ENCODE measurements around the gene PPP4R2.
"Not testable (repeated sequence)": the region's sequence is repeated elsewhere in the genome, so short reads cannot be mapped to it uniquely, and the experiment has no call there.

Gene PPP4R2

DNA sequence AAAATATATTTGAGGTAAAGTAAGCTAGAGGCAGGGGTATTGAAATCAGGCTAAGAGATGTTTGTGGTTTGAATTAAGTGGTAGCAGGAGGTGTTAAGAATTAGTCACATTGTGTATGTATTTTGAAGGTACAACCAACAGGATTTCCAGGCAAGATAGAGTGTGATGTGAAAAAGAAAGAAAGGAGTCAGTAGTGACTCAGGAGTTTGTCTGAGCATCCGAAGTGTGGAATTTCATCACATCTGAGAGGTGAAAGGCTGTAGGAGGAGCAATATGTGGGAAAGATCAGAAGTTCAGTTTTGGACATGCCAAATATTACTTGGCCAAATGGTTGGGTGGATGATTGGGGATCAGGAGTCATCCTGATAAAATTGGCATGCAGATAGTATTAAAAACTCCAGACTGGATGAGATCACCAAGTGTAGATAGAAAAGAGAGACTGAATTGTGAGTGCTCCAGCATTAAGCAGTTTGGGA, 32.7 kb downstream of the PPP4R2 start:
- no peak for DNase-seq

DNA sequence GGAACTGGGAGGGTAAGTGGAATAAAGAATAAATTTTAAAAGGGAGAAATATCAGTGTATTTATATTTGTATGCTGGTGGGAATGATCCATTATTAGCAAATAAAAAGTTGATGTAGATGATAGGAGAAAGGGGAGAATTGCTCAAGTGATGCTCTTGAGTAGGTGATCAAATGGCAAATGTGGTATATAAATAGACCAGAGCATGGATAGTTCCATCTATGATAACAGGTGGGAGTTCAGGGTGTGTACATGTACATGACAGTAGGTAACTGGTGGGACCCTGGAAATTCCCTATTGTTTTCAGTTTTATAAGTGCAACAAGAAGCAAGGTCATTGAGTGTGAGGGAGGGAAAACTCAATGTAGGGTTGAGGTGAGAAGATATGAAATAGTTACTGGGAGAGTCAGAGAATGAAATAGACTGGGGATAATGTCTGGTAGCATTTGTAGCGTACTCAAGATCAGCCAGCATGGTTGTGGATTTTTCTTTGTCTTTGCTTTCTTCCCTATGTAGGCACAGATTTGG, 33.5 kb downstream of the PPP4R2 start:
- DNase-seq, result no peak

DNA sequence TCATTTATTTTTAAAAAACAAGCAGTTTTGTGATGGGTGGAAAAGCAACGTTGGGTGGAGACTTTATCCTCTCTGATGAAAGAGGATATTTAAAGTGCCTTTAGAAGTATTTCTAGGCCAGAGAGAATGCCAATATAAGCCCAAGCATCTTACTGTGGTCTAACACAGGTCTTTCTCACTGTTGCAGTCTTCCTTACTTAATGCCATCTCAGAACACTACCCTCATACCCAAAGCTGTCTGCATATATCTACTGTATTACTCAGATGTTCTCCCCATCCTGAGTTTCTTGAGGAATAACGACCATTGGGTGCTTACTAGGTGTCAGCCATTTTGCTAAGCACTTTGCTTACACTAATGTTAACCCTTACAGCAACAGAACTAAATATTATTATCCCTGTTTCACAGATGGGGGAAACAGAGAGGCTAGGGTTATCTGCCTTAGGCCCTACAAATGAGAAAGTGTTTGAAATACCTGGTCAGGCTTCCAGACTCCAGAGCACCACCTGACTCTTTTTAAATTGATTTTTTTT, 35.0 kb downstream of the PPP4R2 start:
- DNase-seq, result no peak

DNA sequence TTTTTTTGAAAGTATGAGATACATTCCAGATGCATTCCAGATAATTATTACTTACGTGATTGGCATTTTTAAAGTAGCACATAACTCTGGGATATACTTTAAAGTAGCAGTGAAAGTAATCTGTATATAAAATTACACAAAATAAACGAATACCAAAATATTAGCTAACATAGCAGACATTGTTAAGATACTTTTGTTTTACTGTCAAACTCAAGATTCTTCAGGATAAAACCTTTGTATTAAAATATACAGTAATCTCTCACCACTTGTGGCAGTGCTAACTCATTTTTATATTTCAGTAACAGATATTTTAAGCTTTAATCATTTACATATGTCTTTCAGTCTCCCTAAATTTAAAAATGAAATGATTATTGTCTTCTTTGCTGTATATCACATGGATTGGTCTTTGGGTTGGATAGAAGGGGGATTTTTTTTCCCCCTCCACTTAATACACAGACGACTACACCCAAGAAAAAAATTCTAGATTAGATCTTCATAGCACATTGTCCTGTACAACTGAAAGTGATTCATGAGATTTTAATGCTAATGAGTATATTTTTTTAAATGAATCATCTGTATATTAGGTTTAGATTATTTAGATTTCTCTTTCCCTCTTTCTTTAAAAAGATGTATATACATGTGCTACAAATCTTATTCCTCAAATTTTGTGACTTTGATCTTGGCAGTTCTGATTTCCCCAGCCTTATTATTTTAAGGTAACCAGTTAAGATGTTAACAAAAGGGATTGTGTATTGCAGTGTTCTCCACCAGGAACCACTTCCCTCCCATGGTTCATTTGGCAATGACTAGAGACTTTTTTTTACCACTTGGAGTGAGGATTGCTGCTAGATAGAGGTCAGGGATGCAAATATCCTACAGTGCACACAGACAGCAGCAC, 40.3 kb downstream of the PPP4R2 start:
- no peak for DNase-seq

DNA sequence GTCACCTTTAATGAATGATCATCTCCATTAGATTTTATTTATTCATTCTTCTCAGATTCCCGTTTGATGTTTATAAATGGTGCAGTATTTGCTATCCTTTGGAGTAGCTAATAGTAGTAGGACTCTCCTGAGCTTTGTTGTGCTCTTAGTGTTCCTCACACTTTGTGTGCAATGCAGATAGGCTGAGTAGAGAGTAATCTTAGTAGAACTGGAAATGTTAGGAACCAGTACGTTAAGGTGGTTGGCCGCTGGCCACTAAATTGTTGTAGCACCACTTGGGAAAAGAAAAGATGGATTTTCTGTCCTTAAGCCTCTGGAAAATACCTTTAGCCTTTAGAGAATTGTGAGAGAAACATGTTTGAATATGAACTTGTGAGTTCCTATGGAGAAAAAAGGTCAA, 44.9 kb downstream of the PPP4R2 start:
- no peak for DNase-seq

DNA sequence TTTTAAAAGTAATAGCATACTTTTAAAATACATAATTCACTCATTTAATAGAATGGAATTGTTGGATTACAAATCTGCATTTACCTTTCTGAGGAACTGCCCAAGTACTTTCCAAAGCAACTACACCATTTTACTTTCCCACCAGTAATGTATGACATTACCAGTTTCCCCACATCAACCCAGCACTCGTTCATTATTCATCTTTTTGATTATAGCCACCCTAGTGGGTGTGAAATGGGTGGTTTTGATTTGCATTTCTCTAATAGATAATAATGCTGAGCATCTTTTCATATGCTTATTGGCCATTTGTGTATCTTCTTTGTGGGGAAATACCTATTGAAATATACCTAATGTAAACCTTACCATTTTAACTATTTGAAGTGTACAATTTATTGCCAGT, 46.8 kb downstream of the PPP4R2 start:
- DNase-seq, result no peak

DNA sequence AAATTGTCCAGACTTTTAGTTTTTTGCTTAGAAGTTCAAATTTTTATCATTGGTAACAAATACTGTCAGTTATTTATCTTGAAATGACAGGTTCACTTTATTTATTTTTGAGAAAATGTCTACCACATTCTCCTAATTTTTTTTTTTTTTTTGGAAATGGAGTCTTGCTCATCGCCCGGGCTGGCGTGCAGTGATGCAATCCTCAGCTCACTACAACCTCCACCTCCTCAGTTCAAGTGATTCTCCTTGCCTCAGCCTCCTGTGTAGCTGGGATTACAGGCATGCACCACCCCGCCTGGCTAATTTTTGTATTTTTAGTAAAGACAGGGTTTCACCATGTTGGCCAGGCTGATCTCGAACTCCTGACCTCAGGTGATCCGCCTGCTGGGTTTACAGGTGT, 48.8 kb downstream of the PPP4R2 start:
- DNase-seq, result no peak

DNA sequence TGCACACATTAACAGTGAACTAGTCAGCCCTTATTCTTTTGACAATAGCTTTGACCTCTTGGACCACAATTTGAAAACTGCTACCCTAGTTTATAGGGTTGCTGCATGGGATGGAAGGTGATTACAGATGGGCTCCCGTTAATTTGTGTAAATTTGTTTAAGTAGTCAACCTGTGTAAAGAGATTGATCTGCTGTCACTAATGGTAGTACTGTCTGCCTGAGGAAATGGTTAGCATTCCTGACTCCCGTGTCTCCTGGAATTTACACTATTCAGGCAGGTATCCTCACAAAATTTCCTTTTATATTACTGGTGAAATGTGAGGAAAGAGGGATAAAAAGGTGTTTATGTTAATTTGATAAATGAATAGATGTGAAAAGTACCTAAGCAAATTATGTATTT, 49.6 kb downstream of the PPP4R2 start:
- DNase-seq, result no peak

DNA sequence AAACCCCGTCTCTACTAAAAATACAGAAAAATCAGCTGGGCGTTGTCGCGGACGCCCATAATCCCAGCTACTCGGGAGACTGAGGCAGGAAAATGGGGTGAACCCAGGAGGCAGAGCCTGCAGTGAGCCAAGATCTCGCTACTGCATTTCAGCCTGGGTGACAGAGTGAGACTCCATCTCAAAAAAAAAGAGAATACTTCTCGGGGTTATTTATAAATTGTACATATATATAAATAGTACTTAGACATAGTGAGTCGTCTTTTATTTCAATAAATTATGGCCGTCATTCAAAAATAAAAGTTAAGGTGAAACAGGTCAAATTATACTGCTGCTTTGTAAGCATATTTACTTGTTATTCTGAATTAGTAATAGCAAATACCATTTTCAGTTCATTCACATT, 52.7 kb downstream of the PPP4R2 start:
- no peak for DNase-seq

DNA sequence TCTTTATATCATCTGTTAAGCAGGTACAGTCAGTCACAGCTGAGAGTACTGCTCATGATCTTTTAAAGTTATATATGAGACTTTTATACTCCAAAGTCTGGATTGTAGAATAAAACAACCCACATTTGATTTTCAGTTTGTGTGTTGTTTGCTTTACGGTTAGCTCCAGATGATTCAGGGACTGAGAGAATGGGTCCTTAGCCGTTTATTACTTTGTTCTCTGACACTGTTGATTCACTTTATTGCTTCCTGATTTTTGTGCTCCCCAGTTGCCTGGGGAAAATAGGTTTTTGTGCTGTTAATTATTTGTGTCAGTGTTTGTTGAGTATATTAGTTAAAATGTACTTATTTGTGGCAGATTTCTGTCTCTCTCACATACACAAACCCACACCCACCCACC, 56.2 kb downstream of the PPP4R2 start:
- DNase-seq, result no peak

DNA sequence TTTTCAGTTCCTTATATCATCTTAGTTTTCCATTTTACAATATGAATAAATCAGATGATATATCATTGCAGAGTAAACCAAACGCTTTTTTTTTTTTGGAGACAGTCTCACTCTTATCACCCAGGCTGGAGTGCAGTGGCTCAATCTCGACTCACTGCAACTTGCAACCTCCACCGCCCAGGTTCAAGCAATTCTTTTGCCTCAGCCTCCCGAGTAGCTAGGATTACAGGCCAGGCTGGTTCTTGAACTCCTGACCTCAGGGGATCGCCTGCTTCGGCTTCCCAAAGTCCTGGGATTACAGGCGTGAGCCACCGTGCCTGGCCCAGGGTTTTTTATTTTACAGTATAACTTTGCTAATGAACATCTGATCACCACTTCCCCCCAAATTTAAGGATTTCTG, 59.0 kb downstream of the PPP4R2 start:
- no peak for DNase-seq

DNA sequence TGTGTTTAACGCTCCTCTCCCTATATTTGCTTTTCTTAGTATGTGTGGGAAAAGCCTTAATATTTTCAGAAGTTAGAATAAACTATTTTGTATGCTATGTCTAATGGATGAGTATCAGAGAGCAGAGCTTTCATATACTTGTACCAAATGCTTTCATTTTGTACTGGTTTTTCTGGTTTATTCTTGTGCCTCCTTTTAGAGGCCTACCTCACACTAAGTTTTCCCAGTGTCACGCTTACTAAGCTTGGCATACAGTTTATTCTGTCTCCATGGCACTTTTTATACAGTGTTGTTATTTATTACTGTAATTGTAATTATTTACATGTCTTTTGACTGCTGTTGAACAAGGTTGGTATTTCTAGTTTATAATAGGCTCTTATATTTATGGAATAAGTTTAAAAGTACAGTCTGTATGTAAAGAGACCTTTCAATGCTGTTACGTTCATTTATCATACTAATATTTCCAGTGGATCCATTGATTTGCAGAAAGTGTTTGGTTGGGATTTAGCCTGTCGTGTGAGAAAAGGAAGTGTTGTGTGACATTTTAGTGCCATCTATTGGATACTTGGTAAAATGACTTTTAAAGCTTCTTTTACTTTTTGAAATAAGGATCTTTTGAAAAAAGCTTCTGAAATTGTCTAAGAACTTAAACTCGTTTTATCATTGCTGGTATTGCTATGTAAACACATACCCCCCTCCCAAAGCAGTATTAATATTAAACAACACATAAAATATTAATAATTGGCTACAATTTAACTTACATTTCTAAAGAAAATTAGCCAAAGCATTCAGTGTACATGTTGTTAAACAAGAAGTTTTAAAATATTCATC, 59.6 kb downstream of the PPP4R2 start:
- DNase-seq, result no peak

DNA sequence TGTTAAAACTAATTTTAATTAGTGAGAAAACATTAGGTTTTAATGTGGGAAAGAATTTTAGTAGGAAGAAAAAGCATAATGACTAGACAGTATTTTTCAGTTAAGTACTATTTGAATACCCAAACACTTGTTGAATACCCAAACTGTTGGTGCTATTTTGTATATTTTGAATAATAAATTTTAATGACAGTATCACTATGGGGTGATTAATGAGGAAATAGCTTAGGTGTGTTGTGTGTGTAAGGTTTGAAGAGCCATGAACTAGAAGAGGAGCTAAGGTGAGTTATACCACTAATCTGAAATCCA, 60.2 kb downstream of the PPP4R2 start:
- DNase-seq, result no peak

DNA sequence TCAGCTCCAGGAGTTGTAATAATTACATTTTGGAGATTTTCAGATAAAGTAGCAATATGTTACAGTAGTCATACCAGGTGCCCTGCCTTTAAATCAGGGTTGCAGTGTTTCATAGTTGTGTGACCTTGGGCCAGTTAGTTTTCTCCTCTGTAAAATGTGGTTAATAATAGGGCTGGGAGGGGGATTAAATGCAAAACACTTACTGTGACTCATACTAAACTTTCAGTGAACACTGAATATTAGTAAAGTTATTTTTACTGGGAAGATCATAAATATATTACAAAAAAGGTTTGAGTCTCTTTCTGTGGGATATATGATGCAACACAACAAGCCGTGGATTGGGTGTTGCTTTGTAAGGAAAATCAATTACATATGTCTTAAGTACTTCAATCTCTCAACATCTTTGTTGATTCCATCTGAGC, 63.7 kb downstream of the PPP4R2 start:
- no peak for DNase-seq

DNA sequence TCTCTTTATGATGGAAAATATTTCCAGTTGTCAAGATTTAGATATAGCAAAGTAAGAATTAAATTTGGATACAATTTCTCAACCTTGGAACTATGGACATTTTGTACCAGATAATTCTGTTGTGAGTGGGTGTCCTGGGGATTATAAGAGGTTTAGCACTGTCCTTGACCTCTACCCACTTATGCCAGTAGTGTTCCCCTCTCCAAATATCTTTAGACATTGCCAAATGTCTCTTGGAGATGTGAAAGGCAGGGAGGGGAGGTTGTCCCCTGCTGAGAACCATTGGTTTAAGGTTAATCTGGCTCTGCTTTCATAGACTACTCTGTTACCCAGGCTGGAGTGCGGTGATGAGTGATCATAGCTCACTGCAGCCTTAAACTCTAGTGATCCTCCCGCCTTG, 64.8 kb downstream of the PPP4R2 start, which contains the start of gene EBLN2:
TSS of gene EBLN2 (plus strand) at position 244 of the 400 bp plus-strand sequence. CDS start 423 bp downstream, outside the sequence.
- no peak for DNase-seq

DNA sequence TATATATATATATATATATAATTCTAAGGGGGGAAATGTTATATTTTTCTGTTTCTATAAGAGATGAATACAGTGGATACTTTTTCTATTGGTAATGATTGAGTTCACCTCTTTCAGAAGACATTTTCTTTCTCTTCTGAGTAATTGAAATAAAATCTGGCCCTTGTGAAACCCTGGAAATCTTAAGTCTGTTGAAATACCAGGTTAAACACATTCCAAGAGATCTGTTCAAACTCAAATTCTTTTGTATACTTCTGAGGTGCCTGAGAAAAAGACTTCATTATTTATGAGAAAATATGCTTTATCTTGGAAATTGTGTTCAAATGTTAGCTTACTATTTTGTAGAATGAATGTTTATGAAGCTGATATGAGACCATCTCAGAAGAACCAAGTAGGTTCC, 69.6 kb downstream of the PPP4R2 start:
- DNase-seq, result not testable (repeated sequence)

DNA sequence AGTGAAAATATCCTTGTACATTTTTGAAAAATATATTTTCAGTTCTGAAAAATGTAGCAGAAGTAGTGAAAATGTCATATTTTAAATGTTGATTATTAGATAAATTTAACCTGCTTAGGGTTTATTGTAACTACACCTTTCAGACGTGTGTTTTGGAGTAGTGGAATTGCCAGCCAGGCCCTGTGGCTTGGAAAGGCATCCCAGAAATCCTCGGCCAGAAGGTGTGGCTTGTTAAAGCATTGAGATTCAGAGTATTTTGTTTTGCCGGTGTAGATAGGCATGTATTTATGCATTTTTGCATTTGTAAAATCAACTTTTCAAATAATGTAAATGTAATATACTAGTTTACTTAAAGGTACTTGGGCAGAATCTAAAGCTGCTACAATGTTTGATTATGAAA, 71.8 kb downstream of the PPP4R2 start:
- DNase-seq, result no peak

DNA sequence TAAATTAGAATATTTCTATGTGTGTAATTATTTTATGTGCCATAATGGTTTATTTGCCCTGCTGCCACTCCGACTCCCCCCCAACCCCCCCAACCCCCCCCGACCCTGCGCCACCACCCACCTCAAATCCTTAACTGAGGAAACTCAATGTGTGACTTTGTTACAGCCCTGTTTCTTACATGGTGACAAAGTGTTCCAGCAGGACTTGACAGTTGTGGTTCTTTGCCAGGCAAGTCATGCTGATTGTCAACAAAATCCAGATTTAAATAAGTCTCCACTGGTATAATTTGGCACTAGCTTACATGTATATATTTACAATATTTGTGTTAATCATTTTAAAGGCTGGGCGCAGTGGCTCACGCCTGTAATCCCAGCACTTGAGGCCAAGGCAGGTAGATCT, 72.6 kb downstream of the PPP4R2 start:
- no peak for DNase-seq

DNA sequence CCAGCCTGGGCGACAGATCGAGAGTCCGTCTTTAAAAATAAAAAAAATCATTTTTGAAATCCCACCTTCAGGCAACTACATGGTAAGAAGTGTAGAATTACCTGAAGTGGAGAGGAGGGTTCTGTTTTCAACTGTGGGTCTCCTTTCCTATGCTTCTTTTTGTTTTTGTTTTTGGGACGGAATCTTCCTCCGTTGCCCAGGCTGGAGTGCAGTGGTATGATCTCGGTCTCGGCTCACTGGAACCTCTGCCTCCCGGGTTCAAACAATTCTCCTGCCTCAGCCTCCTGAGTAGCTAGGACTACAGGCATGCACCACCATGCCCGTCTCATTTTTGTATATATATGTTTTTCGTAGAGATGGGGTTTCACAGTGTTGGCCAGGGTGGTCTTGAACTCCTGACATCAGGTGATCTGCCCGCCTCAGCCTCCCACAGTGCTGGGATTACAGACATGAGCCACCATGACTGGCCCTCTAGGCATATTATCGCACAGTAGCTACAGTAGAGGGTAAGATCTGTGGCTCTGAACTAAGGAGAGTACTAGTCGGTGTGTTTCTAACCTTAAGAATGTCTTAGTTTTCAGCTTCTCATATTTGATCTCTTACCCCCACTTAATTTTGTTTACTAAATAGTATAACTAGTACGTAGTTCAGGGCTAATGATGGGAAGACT, 73.3 kb downstream of the PPP4R2 start:
- DNase-seq, result no peak

DNA sequence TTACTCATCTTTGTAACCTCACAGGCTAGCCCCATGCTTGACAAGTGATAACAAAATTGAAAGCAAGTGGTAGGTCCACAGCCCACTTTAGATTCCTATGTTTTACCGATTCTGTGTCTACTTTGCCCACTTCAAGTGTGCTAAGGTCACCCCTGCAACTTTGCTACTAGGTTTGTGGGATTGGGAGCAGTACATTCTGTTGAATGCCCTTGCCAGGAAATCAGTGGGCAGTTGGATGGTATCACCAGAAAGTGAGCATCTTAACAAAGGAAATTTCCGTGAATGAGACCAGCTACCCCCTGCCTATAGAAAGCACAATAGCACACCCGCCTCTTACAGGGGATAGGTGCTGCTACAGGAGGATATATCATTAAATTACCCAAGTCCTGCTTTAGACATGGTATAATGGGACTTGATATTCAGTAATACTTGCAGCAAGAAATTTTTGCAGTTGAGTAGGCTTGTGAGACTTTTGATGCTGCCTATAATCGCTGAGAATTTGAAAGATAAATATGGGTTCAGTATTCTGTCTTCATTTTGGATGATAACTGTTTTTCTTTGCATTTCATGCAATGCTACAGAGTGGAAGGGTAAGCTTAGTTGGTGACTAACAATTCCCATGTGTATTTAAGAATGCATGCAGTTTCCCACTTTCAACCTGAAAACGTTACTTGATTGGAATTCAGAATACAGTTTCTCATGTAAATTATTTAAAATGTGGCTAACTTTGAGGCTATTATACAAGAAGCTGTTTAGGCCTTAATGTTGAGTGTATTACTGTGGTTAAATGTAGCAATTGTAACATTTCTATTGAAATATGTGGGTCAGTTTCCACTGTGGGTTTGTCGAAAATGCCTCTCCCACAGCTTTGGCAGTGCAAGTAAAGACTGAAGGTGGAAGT, 74.3 kb downstream of the PPP4R2 start:
- no peak for DNase-seq

DNA sequence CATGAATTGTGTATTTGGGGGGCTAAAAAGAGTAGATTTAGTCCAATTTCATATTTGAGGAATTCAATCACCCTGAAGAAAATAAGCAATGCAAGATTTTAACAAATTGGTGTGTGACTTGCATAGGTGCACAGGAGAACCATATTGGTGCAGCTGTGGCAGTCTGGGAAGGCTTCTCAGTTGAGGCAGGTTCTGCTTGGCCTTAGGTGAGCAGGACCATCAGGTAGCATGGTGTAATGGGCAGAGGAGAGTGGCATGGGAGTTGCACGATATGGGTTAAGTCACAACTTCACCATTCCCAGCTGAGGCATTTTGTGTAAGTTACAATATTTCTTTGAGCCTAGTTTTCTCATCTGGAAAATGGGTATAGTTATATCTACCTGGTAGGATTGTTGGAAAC, 75.3 kb downstream of the PPP4R2 start:
- no peak for DNase-seq

DNA sequence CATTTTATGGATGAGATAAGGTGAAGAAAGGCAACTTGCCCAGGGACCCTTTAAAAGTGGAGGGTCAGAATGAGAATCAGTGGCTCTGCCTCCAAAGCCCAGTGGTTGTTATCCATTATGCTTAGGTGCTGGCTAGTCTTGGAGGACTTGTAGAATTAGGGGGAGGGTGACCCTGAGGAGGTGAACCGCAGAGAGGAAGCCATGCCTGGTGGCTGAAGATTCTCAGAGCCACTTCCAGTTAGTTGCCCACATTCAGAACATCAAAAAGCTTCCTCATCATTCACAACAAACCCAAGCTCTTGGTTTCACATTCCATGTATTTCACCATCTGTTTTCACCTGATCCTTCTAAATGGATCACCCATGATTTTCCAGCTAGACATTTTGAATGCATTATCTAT, 76.0 kb downstream of the PPP4R2 start:
- DNase-seq, result no peak
